GM23338 (cell line): Measurements from ENCODE around the gene PARP3. TPM values are rescaled to one million over a fixed set of nuclear protein-coding genes. Genes with fewer than 3 reads are reported as not detected.

Experiments used
- ATAC-seq: fragments of 200-7000 bp; cut with Tn5 transposase; 3 replicates; pipeline ENCODE4 v1.9.1; 2020
- DNase-seq: peaks from one replicate; pipeline ENCODE4 v3.0.0-alpha.2; 2015; ENCODE audit warnings: low spot score
- H2AFZ ChIP-seq: fragments of 200-600 bp; sonication (generic); 2 replicates; pipeline ENCODE4 v1.8.0; 2016; ENCODE audit warnings: antibody characterized with exemption, mild to moderate bottlenecking, moderate library complexity
- H3F3A ChIP-seq: fragments of 200-600 bp; sonication (generic); replicated peaks from 2 replicates; pipeline ENCODE4 v1.8.0; 2017; ENCODE audit warnings: antibody characterized with exemption, mixed run types, low read depth
- H3K27ac ChIP-seq: fragments of 200-600 bp; sonication (generic); 2 replicates; pipeline ENCODE4 v1.6.1; 2016; ENCODE audit warnings: low read depth
- H3K27me3 ChIP-seq: fragments of 200-600 bp; sonication (generic); 2 replicates; pipeline ENCODE4 v1.8.0; 2016; ENCODE audit warnings: mild to moderate bottlenecking, mixed run types, moderate library complexity; ENCODE audit not compliant: insufficient read depth
- H3K36me3 ChIP-seq: fragments of 200-600 bp; sonication (generic); 2 replicates; pipeline ENCODE4 v1.8.0; 2016; ENCODE audit warnings: mild to moderate bottlenecking; ENCODE audit not compliant: insufficient read depth
- H3K4me1 ChIP-seq: fragments of 200-600 bp; sonication (generic); 2 replicates; pipeline ENCODE4 v1.8.0; 2016; ENCODE audit warnings: mild to moderate bottlenecking, moderate library complexity; ENCODE audit not compliant: insufficient read depth
- H3K4me2 ChIP-seq: fragments of 200-600 bp; sonication (generic); 2 replicates; pipeline ENCODE4 v1.7.1; 2017; ENCODE audit warnings: mixed run types
- H3K4me3 ChIP-seq: fragments of 200-600 bp; sonication (generic); 2 replicates; pipeline ENCODE4 v1.6.1; 2016; ENCODE audit warnings: mixed run types
- H3K79me2 ChIP-seq: fragments of 200-600 bp; sonication (generic); replicated peaks from 2 replicates; pipeline ENCODE4 v1.8.0; 2017; ENCODE audit warnings: mild to moderate bottlenecking; ENCODE audit not compliant: insufficient read depth
- H3K9me2 ChIP-seq: fragments of 200-600 bp; sonication (generic); 2 replicates; pipeline ENCODE4 v1.8.0; 2017; ENCODE audit not compliant: insufficient read depth
- H4K20me1 ChIP-seq: fragments of 200-600 bp; sonication (generic); replicated peaks from 2 replicates; pipeline ENCODE4 v1.8.0; 2017; ENCODE audit warnings: mild to moderate bottlenecking; ENCODE audit not compliant: insufficient read depth
- H3K27ac Mint-ChIP-seq: 2 replicates; pipeline ENCODE4 v1.8.0; 2020; ENCODE audit warnings: inconsistent platforms, mild to moderate bottlenecking, moderate library complexity, mixed read lengths
- H3K27me3 Mint-ChIP-seq: 3 replicates; pipeline ENCODE4 v1.8.0; 2022; ENCODE audit warnings: low read depth, mild to moderate bottlenecking, moderate library complexity, mixed read lengths, inconsistent platforms; ENCODE audit not compliant: insufficient read depth, poor library complexity
- H3K36me3 Mint-ChIP-seq: 3 replicates; pipeline ENCODE4 v1.8.0; 2021; ENCODE audit warnings: low read depth, mild to moderate bottlenecking, inconsistent platforms, moderate library complexity, mixed read lengths
- H3K4me1 Mint-ChIP-seq: 3 replicates; pipeline ENCODE4 v1.8.0; 2020; ENCODE audit warnings: mild to moderate bottlenecking, inconsistent platforms, mixed read lengths
- H3K4me3 Mint-ChIP-seq: 3 replicates; pipeline ENCODE4 v1.8.0; 2021; ENCODE audit warnings: moderate library complexity, mild to moderate bottlenecking, inconsistent platforms, mixed read lengths
- H3K9me3 Mint-ChIP-seq: 3 replicates; pipeline ENCODE4 v1.8.0; 2020; ENCODE audit warnings: moderate library complexity, mild to moderate bottlenecking, inconsistent platforms, mixed read lengths
- CTCF ChIP-seq, 2 experiments: fragments of 200-600 bp in 1 of 2; sonication (generic) in 1 of 2; conservative IDR thresholded peaks; 2 replicates each; pipeline versions ENCODE4 v1.5.1 to v1.6.1; 2016 to 2017; ENCODE audit warnings: antibody characterized with exemption in 2 of 2, low read depth in 2 of 2, mild to moderate bottlenecking in 2 of 2, moderate library complexity in 1 of 2
- ETS1 ChIP-seq: IDR thresholded peaks from 2 replicates; pipeline ENCODE4 v1.6.1; 2016; ENCODE audit warnings: antibody characterized with exemption
- EZH2 ChIP-seq: fragments of 200-600 bp; sonication (generic); IDR thresholded peaks from one replicate; pipeline ENCODE4 v1.8.0; 2017; ENCODE audit warnings: antibody characterized with exemption, mild to moderate bottlenecking, low read depth; ENCODE audit not compliant: unreplicated experiment
- EZH2phosphoT487 ChIP-seq: fragments of 200-600 bp; sonication (generic); IDR thresholded peaks from one replicate; pipeline ENCODE4 v1.8.1; 2018; ENCODE audit warnings: antibody characterized with exemption; ENCODE audit not compliant: unreplicated experiment
- NANOG ChIP-seq: IDR thresholded peaks from 2 replicates; pipeline ENCODE4 v1.6.1; 2016; ENCODE audit warnings: antibody characterized with exemption, borderline replicate concordance
- POLR2AphosphoS5 ChIP-seq: IDR thresholded peaks from 2 replicates; pipeline ENCODE4 v1.6.1; 2016; ENCODE audit warnings: antibody characterized with exemption, low read depth
- REST ChIP-seq: IDR thresholded peaks from one replicate; pipeline ENCODE4 v1.6.1; 2018; ENCODE audit warnings: antibody characterized with exemption; ENCODE audit not compliant: unreplicated experiment
- STAT1 ChIP-seq: IDR thresholded peaks from one replicate; pipeline ENCODE4 v1.6.1; 2016; ENCODE audit warnings: antibody characterized with exemption; ENCODE audit not compliant: unreplicated experiment
- ZNF114 ChIP-seq: fragments of 250-450 bp; sonication (Bioruptor Pico); IDR thresholded peaks from 2 replicates; pipeline ENCODE4 v1.5.0; 2020; ENCODE audit warnings: mild to moderate bottlenecking, moderate library complexity
- ZNF331 ChIP-seq: fragments of 250-450 bp; sonication (Bioruptor Pico); IDR thresholded peaks from 2 replicates; pipeline ENCODE4 v1.5.0; 2020; ENCODE audit warnings: low read depth, mild to moderate bottlenecking, moderate library complexity
- polyA plus RNA-seq: library from polyadenylated mRNA; unstranded; fragments of >200 nt; fragmentation: Nextera tagmentation; extraction: Ambion mirVana; gene quantifications from 2 replicates; pipeline ENCODE4 v1.2.1, GENCODE V29; 2016
- total RNA-seq: library from RNA; depleted of rRNA; stranded (reverse); fragments of >200 nt; shearing (Covaris generic); gene quantifications from 2 replicates; pipeline ENCODE4 v1.2.3, GENCODE V29; 2014

The PARP3 gene
- total and polyA plus RNA-seq, 2 experiments from 2014 or later: 0.76 to 1.1 TPM

- H4K20me1 ChIP-seq: no peaks in the 10 kb centered on the region; the same call in none of the 2 replicates
- H3K4me3 ChIP-seq: no peak overlapping the region
- H3K9me2 ChIP-seq: no peaks in the 10 kb centered on the region
- H3K36me3 ChIP-seq: peaks cover 7% of the 10 kb centered on the region
- H3K27me3 ChIP-seq: no peaks in the 10 kb centered on the region
- Mint-ChIP-seq H3K27ac (no peak overlapping the region), H3K4me1 (no peaks in the 10 kb centered on the region), H3K27me3 (peaks cover 2% of the 10 kb centered on the region), H3K9me3 (no peaks in the 10 kb centered on the region), H3K36me3 (peaks cover 68% of the 10 kb centered on the region), H3K4me3 (no peak overlapping the region)
- TF ChIP-seq EZH2: no peak
- no peak for TF ChIP-seq STAT1
- no peak for TF ChIP-seq POLR2AphosphoS5
- TF ChIP-seq NANOG: no peak
- TF ChIP-seq EZH2phosphoT487: no peak
- TF ChIP-seq CTCF (conservative IDR thresholded peaks at IDR 0.05; ENCODE audit: low read depth in 2 of 2): no peak
- no peak for TF ChIP-seq ZNF114 (CRISPR knock-in tag)
- no peak for TF ChIP-seq ZNF331 (CRISPR knock-in tag)
- no peaks in the 10 kb centered on the region for H3K79me2 ChIP-seq
- H3K4me1 ChIP-seq: no peaks in the 10 kb centered on the region
- no peaks in the 10 kb centered on the region for H3F3A ChIP-seq
- no peak for DNase-seq
- no peak for ATAC-seq
- H2AFZ ChIP-seq: no peak overlapping the region
- H3K4me2 ChIP-seq: no peak overlapping the region
- no peak overlapping the region for H3K27ac ChIP-seq
Measured at GRCh38 chr3:51932471-51933370, 9.4 kb upstream of the PARP3 start.

GRCh38 chr3:51933471-51934138 is 8.6 kb upstream of the PARP3 start:
- no peaks in the 10 kb centered on the region for H3K4me1 Mint-ChIP-seq
- no peaks in the 10 kb centered on the region for H3K79me2 ChIP-seq
- H3K27ac Mint-ChIP-seq: no peak overlapping the region
- H3K4me3 Mint-ChIP-seq: no peak overlapping the region
- no peaks in the 10 kb centered on the region for H3K27me3 ChIP-seq
- peaks cover 77% of the 10 kb centered on the region for H3K36me3 Mint-ChIP-seq
- peaks cover 2% of the 10 kb centered on the region for H3K27me3 Mint-ChIP-seq
- ATAC-seq (no peak), DNase-seq (no peak)
- no peak overlapping the region for H3K27ac ChIP-seq
- no peaks in the 10 kb centered on the region for H3K4me1 ChIP-seq
- H3K9me2 ChIP-seq: no peaks in the 10 kb centered on the region
- peaks cover 7% of the 10 kb centered on the region for H3K36me3 ChIP-seq
- no peak overlapping the region for H3K4me3 ChIP-seq
- no peaks in the 10 kb centered on the region; the same call in none of the 2 replicates for H4K20me1 ChIP-seq
- H3F3A ChIP-seq: no peaks in the 10 kb centered on the region
- H3K9me3 Mint-ChIP-seq: no peaks in the 10 kb centered on the region
- H2AFZ ChIP-seq: no peak overlapping the region
- no peak overlapping the region for H3K4me2 ChIP-seq
- TF ChIP-seq CTCF (conservative IDR thresholded peaks at IDR 0.05; ENCODE audit: low read depth in 2 of 2): no peak
- TF ChIP-seq POLR2AphosphoS5: no peak
- TF ChIP-seq STAT1: no peak
- TF ChIP-seq ETS1: no peak
- no peak for TF ChIP-seq EZH2
- no peak for TF ChIP-seq REST
